PFSK-1 (cell line): ENCODE data around the gene ELAVL4.

Experiments used
- FOXP2 ChIP-seq: optimal IDR thresholded peaks from 2 replicates; pipeline ENCODE3; 2011; ENCODE audit warnings: borderline replicate concordance, control low read depth, inconsistent platforms; ENCODE audit not compliant: insufficient read depth; ENCODE audit errors: extremely low read length, extremely low read depth
- POLR2AphosphoS5 ChIP-seq: IDR thresholded peaks from 2 replicates; pipeline ENCODE4 v1.6.1; 2012; ENCODE audit warnings: low read depth, mild to moderate bottlenecking, control low read depth, low read length, moderate library complexity
- REST ChIP-seq, 2 experiments: IDR thresholded peaks; 2 replicates each; pipeline versions ENCODE4 v1.6.1 to v1.8.0; 2011 to 2012; ENCODE audit warnings: low read depth in 2 of 2, low read length in 2 of 2, control low read depth in 1 of 2, inconsistent platforms in 1 of 2, mild to moderate bottlenecking in 1 of 2, moderate library complexity in 1 of 2; ENCODE audit not compliant: insufficient read depth in 1 of 2
- SIN3A ChIP-seq: IDR thresholded peaks from 2 replicates; pipeline ENCODE4 v1.6.1; 2012; ENCODE audit warnings: mild to moderate bottlenecking, low read length, moderate library complexity, borderline replicate concordance; ENCODE audit not compliant: insufficient read depth

GRCh38 chr1:50209749-50210148 is 101.0 kb downstream of the ELAVL4 start:
- no peak for TF ChIP-seq POLR2AphosphoS5
- no peak for TF ChIP-seq SIN3A
- no peak for TF ChIP-seq REST (IDR thresholded peaks at IDR 0.05; ENCODE audit: insufficient read depth in 1 of 2, low read depth in 2 of 2, low read length in 2 of 2)
- no peak for TF ChIP-seq FOXP2
